Epithelial cell of proximal tubule (primary cell): Measurements from ENCODE around the gene SHISAL2A. TPM values are rescaled to one million over a fixed set of nuclear protein-coding genes. Genes with fewer than 3 reads are reported as not detected.
A peak's percentile ranks its signal among the peaks of the same experiment; 100 is the strongest.

ENCODE experiments used
- DNase-seq: peaks from one replicate; pipeline ENCODE4 v3.0.0-alpha.2; 2011; ENCODE audit warnings: low read depth
- H3K4me3 ChIP-seq: 2 replicates; pipeline ENCODE4 v1.5.1; 2011; ENCODE audit warnings: low read depth, mild to moderate bottlenecking, low read length
- total RNA-seq: library from RNA; depleted of rRNA; stranded (reverse); fragments of >200 nt; gene quantifications from 2 replicates; pipeline ENCODE4 v1.2.3, GENCODE V29; 2015
- TF ChIP-seq, protein P1 (sequence below): conservative IDR thresholded peaks from 2 replicates; pipeline ENCODE4 v1.5.1; 2012; ENCODE audit warnings: low read depth, mild to moderate bottlenecking, low read length

The SHISAL2A gene
- total RNA-seq, 1 donor from 2014 or later: 0.17 TPM

DNA sequence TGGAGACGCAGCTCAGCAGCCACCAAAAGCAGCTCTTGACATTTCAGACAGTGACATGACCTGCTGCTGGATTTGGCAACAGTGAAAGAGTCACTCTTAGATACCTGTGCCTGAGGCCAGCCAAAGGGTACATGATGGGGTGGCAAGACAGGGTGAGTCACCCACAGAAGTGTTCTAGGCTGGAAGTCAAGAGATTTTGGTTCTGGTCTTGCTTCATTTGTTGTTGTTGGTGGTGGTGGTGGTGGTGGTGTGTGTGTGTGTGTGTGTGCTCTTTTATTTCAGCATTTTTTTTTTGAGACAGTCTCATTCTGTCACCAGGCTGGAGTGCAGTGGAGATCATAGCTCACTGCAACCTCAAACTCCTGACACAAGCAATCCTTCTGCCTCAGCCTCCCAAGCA, 25.8 kb downstream of the SHISAL2A start:
- DNase-seq: no peak
- H3K4me3 ChIP-seq: no peak overlapping the region
- TF ChIP-seq, protein P1, sequence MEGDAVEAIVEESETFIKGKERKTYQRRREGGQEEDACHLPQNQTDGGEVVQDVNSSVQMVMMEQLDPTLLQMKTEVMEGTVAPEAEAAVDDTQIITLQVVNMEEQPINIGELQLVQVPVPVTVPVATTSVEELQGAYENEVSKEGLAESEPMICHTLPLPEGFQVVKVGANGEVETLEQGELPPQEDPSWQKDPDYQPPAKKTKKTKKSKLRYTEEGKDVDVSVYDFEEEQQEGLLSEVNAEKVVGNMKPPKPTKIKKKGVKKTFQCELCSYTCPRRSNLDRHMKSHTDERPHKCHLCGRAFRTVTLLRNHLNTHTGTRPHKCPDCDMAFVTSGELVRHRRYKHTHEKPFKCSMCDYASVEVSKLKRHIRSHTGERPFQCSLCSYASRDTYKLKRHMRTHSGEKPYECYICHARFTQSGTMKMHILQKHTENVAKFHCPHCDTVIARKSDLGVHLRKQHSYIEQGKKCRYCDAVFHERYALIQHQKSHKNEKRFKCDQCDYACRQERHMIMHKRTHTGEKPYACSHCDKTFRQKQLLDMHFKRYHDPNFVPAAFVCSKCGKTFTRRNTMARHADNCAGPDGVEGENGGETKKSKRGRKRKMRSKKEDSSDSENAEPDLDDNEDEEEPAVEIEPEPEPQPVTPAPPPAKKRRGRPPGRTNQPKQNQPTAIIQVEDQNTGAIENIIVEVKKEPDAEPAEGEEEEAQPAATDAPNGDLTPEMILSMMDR: no peak

DNA sequence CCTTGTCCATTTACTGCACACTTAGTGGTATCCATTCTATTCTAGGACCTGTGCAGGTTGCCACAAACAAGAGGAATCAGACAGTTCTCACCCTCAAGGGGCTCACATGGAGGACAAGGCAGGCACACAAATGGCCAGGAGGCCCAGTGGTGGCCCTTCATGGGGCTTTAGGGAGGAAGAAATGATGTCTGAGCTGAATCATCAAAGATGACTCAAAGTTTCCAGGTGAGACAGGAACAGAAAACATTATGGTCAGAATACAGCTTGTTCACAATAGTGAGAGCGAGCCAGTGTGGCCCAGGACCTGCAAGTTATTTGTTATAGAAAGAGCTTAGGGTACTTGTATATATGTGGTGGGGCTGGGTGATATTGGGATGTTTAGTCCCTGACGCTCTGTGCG, 26.4 kb downstream of the SHISAL2A start:
- TF ChIP-seq, protein P1: no peak
- no peak overlapping the region for H3K4me3 ChIP-seq
- no peak for DNase-seq

DNA sequence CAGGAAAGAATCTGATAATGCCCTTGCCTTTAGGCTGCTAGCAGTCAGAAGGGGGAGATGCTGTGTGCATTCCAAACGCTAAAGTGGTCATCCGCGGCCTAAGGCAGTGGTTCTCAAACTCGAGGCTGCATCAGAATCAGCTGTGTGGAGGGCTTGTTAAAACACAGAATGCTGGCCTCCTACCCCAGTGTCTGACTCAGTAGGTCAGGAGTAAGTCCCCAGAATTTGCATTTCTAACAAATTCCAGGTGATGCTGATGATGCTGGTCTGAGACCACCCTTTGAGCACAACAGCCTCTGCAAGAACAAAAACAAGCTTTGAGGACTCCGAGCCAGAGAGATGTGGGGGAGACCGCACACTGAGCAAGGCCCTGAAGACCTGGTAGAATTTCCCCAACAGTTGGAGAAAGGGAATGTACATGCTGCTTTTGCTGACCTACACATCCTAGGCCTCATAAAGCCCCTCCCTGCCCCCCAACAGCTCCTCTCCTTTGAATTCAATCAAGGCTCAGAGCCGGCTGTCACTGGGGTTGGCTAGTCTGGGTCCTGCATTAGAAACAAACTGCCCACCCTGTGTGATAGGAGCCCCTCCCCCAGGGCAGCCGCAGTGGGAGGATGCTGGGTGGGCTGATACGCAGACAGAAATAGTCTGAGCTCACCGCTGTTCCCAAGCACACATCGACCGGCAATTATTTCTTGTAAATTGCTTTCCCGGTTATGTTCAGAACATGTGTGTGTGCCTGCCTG, 27.1 kb downstream of the SHISAL2A start:
- DNase-seq: no peak
- TF ChIP-seq, protein P1: no peak
- H3K4me3 ChIP-seq: no peak overlapping the region

DNA sequence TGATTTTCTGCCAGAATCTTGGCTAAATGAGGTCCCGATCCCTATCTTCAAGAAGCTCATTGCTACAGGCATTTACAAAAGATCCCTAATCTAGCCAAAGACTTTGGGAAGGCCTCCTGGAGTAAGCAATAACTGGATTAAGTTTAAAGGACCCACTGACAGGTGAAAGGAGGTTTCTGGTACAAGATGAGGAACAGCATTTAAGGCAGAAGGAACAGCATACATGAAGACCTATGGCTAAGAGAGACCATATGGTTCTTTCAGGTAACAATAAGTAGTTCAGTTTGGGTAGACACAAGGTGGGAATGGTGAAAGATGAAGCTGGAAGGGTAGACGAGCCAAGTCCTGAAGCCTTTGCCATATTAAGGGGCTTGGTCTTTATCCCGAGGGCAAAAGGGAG, 27.8 kb downstream of the SHISAL2A start:
- TF ChIP-seq, protein P1: no peak
- no peak overlapping the region for H3K4me3 ChIP-seq
- no peak for DNase-seq

DNA sequence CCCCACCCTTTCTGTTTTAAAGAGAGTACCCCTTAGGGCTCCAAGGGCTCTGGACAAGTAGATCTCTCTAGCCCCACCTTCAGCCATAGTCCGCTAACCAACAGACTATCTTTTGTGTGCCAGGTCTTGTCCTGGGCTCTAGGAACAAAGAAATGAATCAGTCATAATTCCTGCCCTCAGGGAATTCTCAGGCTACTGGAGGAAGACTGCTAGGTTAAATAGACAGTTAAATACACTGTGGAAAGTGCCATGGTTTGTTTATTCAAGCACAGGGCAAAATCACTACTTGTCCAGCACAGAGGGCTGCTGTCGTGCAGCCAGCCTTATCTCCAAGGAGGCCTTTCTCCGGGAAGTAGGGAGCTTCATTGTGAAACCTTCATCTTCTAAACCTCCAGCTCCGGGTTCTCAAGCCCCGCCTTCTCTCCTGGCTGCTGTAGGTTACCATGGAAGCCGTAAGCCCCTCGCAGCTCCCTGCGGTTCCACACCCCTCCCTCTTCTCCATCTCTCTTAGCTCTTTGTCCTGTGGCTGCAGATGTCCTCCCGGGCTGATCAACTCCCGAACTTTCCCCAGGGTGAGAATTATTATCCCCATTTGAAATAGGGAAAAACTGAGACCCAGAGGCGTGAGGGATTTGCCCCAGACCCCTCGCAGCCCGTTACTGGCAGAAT, 29.8 kb downstream of the SHISAL2A start:
- TF ChIP-seq, protein P1: peak; percentile 4
- peak; percentile 58 for DNase-seq
- H3K4me3 ChIP-seq: no peak overlapping the region

DNA sequence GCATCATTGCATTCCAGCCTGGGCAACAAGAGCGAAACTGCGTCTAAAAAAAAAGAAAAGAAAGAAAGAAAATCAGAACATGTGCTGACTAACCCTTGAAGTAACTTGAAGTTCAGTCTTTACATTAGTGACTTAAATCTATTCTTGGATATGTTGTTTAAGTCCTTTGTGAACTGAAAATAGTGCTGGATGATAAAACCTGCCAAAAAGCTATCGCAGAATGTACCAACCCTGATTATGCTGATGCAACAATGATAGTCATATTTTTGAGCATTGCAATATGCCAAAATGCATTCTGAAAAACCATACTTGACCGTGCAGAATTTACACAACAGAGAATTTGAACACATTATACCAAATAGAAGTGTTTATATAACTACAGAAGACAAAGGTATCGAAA, 30.7 kb downstream of the SHISAL2A start:
- TF ChIP-seq, protein P1: no peak
- no peak for DNase-seq

More for the DNA sequence above, 30.7 kb downstream of the SHISAL2A start:
- H3K4me3 ChIP-seq: no peak overlapping the region
